ENCODE measurements around the gene TNFSF11.
"Not testable (repeated sequence)": the region's sequence is repeated elsewhere in the genome, so short reads cannot be mapped to it uniquely, and the experiment has no call there.

The TNFSF11 gene

GRCh38 chr13:42574011-42574410, at the start of gene TNFSF11:
TSS of gene TNFSF11 (plus strand) at chr13:42574152. CDS start at chr13:42574304, 152 bp downstream.
- DNase-seq = no peak

DNA sequence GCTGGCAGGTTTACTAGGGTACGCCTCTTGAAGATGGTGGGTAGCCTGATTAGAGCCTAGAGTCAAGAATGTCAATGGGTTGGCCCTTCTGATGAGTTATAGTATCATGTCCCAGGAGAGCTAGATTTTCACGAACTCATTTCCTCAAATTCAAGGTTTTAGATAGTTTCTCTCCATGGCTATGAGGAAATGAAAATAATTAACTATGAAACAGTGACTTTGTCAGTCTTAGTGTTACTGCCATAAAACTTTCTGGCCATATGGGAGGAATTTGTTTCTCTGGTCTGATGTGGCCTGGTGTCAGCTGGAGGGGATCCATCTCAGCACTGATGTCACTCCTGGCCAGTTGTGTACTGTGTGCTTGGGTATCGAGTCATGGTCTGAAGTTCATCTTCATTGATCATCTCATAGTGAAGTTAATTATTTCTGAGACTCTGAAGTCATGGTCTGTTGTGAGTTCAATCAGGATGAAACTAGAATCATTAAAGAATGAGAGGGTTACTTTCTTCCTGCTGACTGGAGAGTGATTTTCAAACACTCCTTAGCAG, 49.4 kb upstream of the TNFSF11 start:
- no peak for DNase-seq

- DNase-seq = no peak
Measured at GRCh38 chr13:42525035-42525504, 48.9 kb upstream of the TNFSF11 start.

DNA sequence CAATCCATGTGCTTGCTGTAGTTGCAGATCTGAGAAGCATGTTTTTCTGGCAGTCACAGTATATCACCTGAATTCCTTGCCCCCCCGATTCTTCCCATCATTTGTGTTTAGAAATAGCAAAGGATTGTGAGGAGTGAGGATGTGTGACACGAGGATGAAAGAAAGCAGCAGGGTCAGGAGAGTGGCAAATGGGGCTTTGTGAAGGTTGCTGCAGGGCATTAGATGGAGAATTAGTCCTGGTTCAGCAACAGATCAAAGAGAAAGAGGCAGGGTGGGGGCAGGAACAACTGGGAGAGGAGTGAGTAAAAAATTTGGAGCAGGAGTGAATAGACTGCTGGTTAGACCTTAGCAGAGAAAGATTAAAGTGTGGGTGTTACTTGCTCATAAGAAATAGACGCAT, 47.7 kb upstream of the TNFSF11 start:
- DNase-seq = no peak

GRCh38 chr13:42526804-42527203, 47.1 kb upstream of the TNFSF11 start:
- no peak for DNase-seq

DNA sequence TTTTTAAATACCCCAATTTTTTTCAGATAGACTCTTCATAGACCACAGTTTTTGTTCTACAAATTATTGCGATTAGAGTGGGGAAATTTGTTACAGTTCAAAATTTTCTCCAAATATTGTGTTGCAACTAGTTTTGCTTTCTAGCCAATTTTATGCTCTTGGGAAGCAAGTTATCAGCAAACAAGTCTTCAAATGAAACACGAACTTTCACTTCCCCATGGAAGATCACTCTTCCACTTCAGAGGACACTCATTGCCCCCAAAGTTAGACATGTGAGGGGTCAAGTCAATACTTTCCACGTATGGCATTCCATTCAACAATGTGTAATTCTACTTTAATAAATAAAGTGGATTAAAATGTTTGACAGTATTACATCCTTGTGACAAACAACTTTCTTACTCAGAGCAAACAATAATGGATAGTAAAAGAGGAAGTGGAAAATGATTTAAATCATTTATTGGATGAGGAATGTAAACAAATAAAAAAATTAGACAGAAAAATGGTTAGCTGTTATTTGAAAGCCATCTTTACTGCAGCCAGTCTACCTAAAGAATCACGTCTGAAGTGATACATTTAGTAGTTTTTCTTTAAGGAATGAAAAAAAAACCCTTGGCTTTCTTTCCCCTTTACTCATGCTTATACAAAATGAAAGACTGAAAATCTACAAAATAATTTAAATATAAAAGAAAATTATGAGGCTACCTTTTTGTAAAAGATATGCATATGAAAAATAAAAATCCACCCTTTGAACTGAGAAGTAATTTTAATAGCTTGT, 41.2 kb upstream of the TNFSF11 start:
- DNase-seq = no peak

DNA sequence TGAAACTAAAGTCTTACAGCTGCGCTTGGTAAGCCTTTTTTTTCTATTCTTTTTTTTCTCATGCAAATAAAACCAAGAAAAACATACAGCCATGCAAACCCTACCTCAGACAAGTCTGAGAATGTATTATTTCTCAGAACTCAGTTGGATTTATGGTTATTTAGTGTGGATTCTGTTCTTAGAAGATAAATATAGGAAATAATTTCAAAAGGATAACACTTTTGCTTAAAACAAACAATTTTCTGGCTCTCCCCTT, 40.7 kb upstream of the TNFSF11 start:
- no peak for DNase-seq

DNA sequence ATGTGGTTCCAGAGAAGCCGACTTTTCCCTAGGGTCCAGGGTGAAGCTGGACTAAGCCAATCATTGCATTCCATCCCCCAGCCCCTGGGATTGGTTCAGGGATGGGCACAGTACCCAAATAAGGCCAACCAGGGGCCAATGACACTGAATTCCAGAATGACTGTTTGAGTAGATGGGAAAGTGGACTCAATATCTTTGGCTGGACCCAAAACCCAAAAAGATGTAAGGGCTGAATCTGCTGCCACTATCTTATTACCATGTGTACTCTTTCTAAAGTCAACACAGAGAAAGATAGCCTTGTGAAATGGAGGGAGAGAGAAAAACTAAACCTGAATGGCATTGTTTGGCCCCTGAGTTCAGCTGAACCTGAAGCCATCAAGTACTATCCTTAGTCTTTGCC, 39.2 kb upstream of the TNFSF11 start:
- no peak for DNase-seq

DNA sequence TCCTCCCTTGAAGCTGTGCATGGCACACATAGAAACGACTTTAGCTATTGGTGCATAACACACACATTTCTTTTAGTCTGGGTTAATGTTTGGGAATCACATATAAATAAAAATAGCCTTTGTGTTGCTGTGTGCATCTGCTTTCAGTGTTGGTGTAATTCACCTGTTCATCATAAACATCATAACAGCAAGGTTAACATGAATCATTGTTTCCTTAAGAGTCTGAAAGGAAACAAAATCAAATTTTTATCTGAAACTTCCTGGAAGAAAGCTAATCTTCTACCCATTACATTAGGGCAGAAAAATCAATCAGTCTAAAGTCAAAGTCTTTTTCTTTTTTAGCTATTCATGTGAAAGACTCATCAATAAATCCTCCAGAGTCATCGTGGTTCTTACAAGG, 35.0 kb upstream of the TNFSF11 start:
- no peak for DNase-seq

DNA sequence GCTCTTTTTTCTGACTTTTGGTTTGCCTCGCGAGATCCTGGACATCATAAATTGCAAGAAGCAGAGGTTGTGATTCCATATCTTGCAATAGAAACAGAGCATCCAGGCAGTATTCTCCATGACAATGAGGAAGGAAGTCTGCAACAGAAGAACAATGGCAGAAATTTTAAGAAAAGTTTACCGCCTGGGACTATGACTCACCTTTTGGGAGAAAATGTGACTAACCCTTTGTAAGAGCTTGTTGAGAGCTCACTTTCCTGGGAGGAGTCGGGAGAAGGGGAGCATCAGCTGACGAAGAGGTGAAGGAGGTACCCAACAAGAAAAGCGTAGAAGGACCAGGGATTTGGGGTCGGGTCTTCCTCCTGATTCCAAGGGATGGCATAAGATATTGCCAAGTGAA, 34.3 kb upstream of the TNFSF11 start:
- no peak for DNase-seq

DNA sequence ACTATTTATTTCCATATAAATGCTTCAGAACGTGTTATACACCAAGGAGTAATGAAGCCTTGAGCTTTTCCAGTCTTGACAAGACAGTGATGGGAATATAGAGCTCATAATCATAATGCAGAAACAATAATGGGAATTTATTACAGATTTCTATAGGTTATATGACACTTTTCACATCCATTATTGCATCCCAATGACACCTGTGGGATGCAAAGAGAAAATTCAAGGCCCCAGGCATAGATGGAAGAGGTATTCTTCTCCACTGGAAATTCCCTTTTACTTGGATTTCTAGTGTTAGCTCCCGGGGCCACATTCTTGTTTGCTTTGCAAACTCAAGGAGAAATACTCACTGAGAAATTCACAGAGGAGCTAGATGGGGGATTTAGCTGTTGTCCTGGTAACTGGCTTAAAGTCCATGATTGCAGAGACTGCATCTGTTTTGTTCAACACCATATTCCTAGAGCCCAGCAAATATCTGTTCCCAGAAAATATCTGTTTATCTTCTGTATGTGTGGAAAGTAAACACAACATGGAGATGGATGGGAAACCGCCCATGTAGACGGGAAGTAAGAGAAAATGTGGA, 30.6 kb upstream of the TNFSF11 start:
- DNase-seq = no peak

GRCh38 chr13:42544246-42544926, 29.6 kb upstream of the TNFSF11 start:
- DNase-seq = no peak

GRCh38 chr13:42545842-42546241, 28.1 kb upstream of the TNFSF11 start:
- DNase-seq = no peak

DNA sequence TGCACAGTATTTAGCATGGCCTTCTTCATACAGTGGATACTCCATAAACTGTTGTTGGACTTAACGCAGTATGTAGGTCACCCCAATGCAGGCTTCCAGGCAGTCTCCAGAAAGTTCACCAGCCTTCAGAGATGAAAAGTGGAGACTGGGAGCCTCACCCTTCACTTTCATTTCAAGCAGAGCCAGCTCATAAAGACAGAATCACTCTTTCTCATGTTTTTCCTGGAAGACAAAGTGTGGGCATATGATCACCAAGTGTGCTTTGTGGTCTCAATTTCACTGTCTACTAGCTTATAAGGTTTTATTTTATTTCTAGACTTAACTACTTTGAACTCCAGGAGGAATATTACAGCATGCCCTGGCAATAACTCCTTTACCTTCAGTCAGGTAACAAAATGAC, 26.3 kb upstream of the TNFSF11 start:
- no peak for DNase-seq

DNA sequence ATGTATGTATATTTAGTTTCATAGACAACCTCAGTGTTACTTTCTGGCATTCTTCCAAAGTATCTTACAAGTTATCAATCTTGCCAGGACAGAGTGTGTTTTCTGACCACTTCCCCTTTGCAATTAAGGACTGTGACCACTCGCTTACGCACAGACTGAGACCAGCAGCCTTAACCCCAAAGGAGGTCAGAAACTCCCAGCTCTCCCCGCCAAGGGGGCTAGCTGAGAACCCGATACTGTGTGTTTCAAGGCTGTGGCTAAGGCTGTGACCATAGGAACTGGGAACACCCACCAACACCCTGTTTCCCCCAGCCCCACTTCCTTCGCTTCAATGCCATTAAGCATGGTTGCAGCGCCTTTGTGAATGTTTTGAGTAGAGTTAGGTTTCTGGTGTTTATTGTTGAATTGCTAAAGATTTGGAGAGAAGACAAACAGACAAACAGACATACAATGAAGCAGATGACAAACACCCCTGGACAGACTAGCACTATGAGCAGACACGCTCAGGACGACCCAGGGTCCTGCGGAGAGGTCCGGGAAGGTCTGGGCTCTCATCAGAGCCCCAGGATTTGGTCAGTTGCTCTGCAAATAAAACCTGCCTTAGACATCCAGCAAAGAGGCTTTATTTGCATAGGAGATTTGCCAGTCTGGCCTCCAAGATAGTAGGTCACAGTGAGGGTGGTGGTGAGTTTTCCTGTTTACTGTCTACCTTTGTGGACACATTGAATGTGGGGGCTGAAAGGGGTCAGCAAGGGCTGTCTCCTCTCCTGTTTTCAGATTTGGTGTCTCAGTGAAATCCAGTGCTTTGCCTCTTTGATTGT, 25.0 kb upstream of the TNFSF11 start:
- DNase-seq = no peak

DNA sequence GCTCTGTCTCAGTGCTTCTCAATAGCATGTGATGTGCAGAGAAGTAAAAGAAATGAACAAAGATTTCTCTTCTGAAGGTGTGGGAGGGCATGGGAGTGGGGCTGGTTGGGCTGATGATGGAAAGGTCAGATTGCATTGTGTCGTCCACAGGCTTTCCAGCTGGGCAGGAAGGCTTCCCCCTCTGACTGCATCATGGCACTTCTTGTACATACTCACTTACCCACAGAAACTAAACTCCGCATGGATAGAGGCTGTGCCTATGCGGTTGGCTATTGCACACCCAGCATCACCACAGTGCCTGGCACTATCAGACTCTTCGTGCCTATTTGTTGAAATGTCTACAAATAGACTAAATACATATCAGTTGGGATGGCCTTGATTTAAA, 24.4 kb upstream of the TNFSF11 start:
- no peak for DNase-seq

- DNase-seq = no peak
Measured at GRCh38 chr13:42551611-42552010, 22.3 kb upstream of the TNFSF11 start.

- DNase-seq = no peak
Measured at GRCh38 chr13:42553098-42554046, 20.6 kb upstream of the TNFSF11 start.

DNA sequence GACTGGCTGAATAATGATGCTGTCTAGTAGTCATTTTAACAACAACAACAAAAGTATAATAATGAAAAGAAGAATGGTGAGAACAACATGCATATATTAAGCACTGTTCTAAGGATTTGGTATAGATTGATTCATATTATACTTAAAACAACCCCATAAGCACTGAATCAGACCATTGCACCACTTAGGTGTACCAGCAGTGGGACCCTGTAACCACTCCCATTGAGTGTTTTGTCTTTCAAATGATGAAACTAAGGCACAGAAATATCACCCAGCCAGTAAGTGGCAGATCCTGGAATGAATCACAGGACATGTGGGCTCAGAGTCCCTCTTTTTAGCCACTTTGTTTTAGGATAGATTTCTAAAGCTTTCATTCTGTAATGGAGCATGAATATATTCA, 14.9 kb upstream of the TNFSF11 start:
- no peak for DNase-seq

DNA sequence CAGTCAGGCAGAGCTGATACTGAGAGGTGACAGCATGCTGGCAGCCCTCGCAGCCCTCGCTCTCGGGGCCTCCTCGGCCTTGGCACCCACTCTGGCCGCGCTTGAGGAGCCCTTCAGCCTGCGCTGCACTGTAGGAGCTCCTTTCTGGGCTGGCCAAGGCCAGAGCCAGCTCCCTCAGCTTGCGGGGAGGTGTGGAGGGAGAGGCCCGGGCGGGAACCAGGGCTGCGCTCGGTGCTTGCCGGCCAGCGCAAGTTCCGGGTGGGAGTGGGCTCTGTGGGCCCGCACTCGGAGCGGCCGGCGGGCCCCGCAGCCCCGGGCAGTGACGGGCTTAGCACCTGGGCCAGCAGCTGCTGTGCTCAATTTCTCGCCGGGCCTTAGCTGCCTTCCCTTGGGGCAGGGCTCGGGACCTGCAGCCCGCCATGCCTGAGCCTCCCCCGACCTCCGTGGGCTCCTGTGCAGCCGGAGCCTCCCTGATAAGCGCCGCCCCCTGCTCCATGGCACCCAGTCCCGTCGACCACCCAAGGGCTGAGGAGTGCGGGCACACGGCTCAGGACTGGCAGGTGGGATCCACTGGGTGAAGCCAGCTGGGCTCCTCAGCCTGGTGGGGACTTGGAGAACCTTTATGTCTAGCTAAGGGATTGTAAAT, 14.3 kb upstream of the TNFSF11 start:
- DNase-seq = not testable (repeated sequence)

DNA sequence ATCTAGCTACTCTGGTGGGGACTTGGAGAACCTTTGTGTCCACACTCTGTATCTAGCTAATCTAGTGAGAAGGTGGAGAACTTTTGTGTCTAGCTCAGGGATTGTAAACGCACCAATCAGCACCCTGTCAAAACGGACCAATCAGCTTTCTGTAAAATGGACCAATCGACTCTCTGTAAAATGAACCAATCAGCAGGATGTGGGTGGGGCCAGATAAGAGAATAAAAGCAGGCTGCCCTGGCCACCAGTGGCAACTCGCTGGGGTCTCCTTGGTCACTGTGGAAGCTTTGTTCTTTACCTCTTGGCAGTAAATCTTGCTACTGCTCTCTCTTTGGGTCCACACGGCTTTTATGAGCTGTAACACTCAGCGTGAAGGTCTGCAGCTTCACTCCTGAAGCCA, 13.6 kb upstream of the TNFSF11 start:
- not testable (repeated sequence) for DNase-seq

All from NCI-H187 (cell line).